GM19372 (cell line): ENCODE results near the gene MUC22.
"Not testable (repeated sequence)": the region's sequence is repeated elsewhere in the genome, so short reads cannot be mapped to it uniquely, and the experiment has no call there.

Source experiments
- ATAC-seq: cut with Tn5 transposase; IDR thresholded peaks from one replicate; pipeline ENCODE4 v1.9.1; 2021; ENCODE audit warnings: mild to moderate bottlenecking, low read depth, moderate library complexity; ENCODE audit not compliant: unreplicated experiment

MUC22 gene

GRCh38 chr6:30991891-30992290 lies 18.4 kb upstream of the MUC22 start:
- no peak for ATAC-seq

GRCh38 chr6:30997301-30997700 lies 13.0 kb upstream of the MUC22 start:
- ATAC-seq = no peak

GRCh38 chr6:30998785-30999184 lies 11.5 kb upstream of the MUC22 start:
- ATAC-seq = no peak

GRCh38 chr6:31000067-31000860 lies 10.0 kb upstream of the MUC22 start:
- not testable (repeated sequence) for ATAC-seq

- no peak for ATAC-seq
These were observed 8.9 kb upstream of the MUC22 start for GRCh38 chr6:31001281-31001888.

- ATAC-seq = no peak
These were observed 7.8 kb upstream of the MUC22 start for GRCh38 chr6:31002471-31002870.

GRCh38 chr6:31004794-31005193 lies 5.5 kb upstream of the MUC22 start:
- ATAC-seq = no peak

GRCh38 chr6:31005249-31006020 lies 4.8 kb upstream of the MUC22 start:
- ATAC-seq = no peak

GRCh38 chr6:31007694-31008093 lies 2.6 kb upstream of the MUC22 start:
- no peak for ATAC-seq

GRCh38 chr6:31008165-31008564 lies 2.1 kb upstream of the MUC22 start:
- ATAC-seq = no peak

GRCh38 chr6:31009731-31010130 lies 543 bp upstream of the MUC22 start:
- ATAC-seq = no peak

GRCh38 chr6:31011153-31011552 lies 879 bp downstream of the MUC22 start:
- no peak for ATAC-seq

GRCh38 chr6:31016659-31017299 lies 6.5 kb downstream of the MUC22 start:
- ATAC-seq = no peak

GRCh38 chr6:31017436-31017835 lies 7.2 kb downstream of the MUC22 start:
- not testable (repeated sequence) for ATAC-seq

- ATAC-seq = no peak
These were observed 9.8 kb downstream of the MUC22 start for GRCh38 chr6:31020057-31020456.

- ATAC-seq = not testable (repeated sequence)
These were observed 10.5 kb downstream of the MUC22 start for GRCh38 chr6:31020631-31021255.

GRCh38 chr6:31021705-31022531 lies 11.6 kb downstream of the MUC22 start:
- not testable (repeated sequence) for ATAC-seq

- ATAC-seq = no peak
These were observed 15.3 kb downstream of the MUC22 start for GRCh38 chr6:31025595-31025994.

GRCh38 chr6:31031095-31031494 lies 20.8 kb downstream of the MUC22 start:
- ATAC-seq = no peak

GRCh38 chr6:31033075-31033474 lies 22.8 kb downstream of the MUC22 start:
- ATAC-seq = no peak
